SK-N-SH treated with all-trans-retinoic acid at 6 μM for 48 hours (cell line): Measurements from ENCODE around the gene EHD2.

ENCODE experiments used
- CREB5 ChIP-seq: fragments of 250-450 bp; sonication (Bioruptor Pico); IDR thresholded peaks from 2 replicates; pipeline ENCODE4 v1.5.1; 2020; ENCODE audit warnings: low read depth, mild to moderate bottlenecking, moderate library complexity
- ESRRG ChIP-seq: fragments of 250-450 bp; sonication (Bioruptor Pico); IDR thresholded peaks from 2 replicates; pipeline ENCODE4 v1.6.1; 2021; ENCODE audit warnings: mild to moderate bottlenecking
- ISL1 ChIP-seq: fragments of 250-450 bp; sonication (Bioruptor Pico); IDR thresholded peaks from 2 replicates; pipeline ENCODE4 v2.1.2; 2022; ENCODE audit warnings: mild to moderate bottlenecking, moderate library complexity
- OSR1 ChIP-seq: fragments of 250-450 bp; sonication (Bioruptor Pico); IDR thresholded peaks from 2 replicates; pipeline ENCODE4 v1.8.0; 2022; ENCODE audit warnings: moderate library complexity, mild to moderate bottlenecking, inconsistent platforms
- PATZ1 ChIP-seq: fragments of 250-450 bp; sonication (Bioruptor Pico); IDR thresholded peaks from 2 replicates; pipeline ENCODE4 v1.8.0; 2020; ENCODE audit warnings: mild to moderate bottlenecking, moderate library complexity, borderline replicate concordance
- TSHZ2 ChIP-seq: fragments of 250-450 bp; sonication (Bioruptor Pico); IDR thresholded peaks from 2 replicates; pipeline ENCODE4 v1.5.0; 2020; ENCODE audit warnings: mild to moderate bottlenecking, moderate library complexity
- ZFP3 ChIP-seq: fragments of 250-450 bp; sonication (Bioruptor Pico); IDR thresholded peaks from 2 replicates; pipeline ENCODE4 v1.5.0; 2020; ENCODE audit warnings: mild to moderate bottlenecking, moderate library complexity
- ZFP30 ChIP-seq: fragments of 450-650 bp; formaldehyde crosslinking; IDR thresholded peaks from 2 replicates; pipeline ENCODE4 v1.5.0; 2022; ENCODE audit warnings: mild to moderate bottlenecking, moderate library complexity

- TF ChIP-seq OSR1 (CRISPR knock-in tag) (no peak), CREB5 (no peak), ZFP30 (CRISPR knock-in tag) (no peak), PATZ1 (CRISPR knock-in tag) (no peak), ISL1 (CRISPR knock-in tag) (no peak), ZFP3 (no peak), TSHZ2 (CRISPR knock-in tag) (no peak), ESRRG (CRISPR knock-in tag) (no peak)
Measured at GRCh38 chr19:47693903-47694302, 19.3 kb upstream of the EHD2 start.
